IMR-90 (cell line): Measurements from ENCODE around the gene MSH2.

ENCODE experiments used
- POLR2A ChIP-seq: IDR thresholded peaks from 2 replicates; pipeline ENCODE4 v1.6.1; 2012; ENCODE audit warnings: mild to moderate bottlenecking, low read depth, low read length
- TF ChIP-seq, protein P1 (sequence below): conservative IDR thresholded peaks from 2 replicates; pipeline ENCODE4 v1.5.1; 2012; ENCODE audit warnings: mild to moderate bottlenecking, low read depth, low read length, improper control_type of control experiment

DNA sequence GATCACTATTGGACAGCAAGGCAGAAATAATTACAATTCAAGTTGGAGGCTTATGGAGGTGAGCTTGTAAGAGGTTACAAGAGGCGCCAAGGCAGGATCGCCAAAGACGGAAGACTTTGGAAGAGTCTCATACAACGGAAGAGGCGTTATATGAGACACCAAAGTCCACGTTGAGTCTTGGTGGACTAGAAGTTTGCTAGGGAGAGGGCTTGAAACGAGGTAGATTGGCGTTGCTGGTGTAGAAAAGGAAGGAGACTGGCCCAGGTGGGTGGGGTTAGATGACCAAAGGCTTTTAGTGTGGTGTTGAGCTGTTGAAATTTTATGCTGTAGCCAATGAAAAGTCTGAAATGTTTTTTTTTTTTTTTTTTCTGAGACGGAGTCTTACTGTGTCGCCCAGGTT lies 1.4 kb downstream of the MSH2 start:
- TF ChIP-seq POLR2A: no peak
- TF ChIP-seq, protein P1, sequence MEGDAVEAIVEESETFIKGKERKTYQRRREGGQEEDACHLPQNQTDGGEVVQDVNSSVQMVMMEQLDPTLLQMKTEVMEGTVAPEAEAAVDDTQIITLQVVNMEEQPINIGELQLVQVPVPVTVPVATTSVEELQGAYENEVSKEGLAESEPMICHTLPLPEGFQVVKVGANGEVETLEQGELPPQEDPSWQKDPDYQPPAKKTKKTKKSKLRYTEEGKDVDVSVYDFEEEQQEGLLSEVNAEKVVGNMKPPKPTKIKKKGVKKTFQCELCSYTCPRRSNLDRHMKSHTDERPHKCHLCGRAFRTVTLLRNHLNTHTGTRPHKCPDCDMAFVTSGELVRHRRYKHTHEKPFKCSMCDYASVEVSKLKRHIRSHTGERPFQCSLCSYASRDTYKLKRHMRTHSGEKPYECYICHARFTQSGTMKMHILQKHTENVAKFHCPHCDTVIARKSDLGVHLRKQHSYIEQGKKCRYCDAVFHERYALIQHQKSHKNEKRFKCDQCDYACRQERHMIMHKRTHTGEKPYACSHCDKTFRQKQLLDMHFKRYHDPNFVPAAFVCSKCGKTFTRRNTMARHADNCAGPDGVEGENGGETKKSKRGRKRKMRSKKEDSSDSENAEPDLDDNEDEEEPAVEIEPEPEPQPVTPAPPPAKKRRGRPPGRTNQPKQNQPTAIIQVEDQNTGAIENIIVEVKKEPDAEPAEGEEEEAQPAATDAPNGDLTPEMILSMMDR: no peak
